HG03442 (cell line): ENCODE results near the gene BRAT1.

ENCODE experiments used
- ATAC-seq: cut with Tn5 transposase; IDR thresholded peaks from one replicate; pipeline ENCODE4 v1.9.1; 2021; ENCODE audit warnings: mild to moderate bottlenecking, moderate library complexity; ENCODE audit not compliant: unreplicated experiment

The BRAT1 gene

DNA sequence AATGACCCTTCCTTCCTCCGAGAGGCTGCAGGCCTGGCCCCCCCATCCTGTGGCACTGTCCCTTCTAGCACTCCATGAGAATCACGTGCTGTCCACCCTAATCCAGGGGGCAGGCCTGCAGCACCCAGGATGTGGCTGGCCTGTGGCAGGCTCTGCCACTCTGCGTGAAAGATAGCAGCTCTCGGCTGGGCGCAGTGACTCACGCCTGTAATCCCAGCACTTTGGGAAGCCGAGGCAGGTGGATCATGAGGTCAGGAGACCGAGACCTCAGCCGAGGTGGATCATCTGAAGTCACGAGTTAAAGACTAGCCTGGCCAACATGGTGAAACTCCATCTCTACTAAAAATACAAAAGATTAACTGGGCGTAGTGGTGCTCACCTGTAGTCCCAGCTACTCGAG is 54.6 kb downstream of the BRAT1 start:
- no peak for ATAC-seq

DNA sequence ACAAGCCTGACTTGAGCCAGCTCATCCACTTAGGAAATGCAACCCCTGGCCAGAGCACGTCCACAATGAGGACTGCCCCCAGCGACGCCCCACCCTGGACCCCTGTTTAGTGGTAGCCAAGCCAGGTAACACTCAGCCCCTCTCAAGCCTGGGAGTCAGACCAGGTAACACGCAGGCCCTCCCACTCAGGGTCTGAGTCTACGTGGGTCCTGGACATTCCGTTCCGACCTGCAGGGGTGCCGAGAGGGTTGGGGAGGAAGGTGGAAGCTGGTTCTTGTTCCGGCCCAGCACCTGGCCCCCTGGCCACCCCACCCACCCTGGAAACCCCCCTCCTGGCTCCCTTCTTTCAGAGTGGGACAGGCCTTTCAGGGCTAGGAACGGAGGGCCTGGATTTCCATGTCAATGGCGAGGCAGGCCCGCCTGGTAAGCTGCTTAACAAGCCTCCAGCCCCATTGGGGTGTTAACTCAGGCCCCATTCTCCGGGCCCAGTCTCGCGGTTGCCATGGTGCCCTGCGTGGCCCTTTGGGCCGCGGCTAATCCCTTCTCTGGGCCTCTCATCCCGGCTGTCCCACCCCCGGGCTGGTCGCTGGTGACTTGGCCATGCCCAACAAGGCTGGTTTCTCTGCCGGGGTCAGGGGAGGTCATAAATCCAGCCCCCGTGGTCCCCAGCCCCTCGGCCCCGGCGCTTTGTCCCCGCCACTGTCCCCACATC is 55.4 kb downstream of the BRAT1 start:
- ATAC-seq = no peak

DNA sequence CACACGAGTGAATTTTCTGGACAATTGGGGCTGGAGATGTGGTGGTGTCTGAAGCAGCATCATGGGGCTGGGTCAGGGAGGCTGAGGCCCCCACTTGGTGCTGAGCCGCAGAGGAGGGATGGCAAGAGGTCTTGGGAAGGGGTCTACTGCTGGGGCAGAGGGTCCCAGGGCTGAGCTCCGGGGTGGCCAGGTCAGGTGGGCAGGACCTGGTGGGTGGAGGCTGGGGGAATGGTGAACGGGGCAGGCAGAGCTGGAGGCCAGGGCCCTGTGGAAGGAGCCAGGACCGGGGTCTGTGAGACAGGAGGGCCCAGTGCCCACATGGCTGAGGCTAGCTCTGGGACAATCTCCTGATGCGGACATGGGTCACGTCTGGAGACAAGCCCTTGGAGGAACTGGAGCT is 56.1 kb downstream of the BRAT1 start:
- no peak for ATAC-seq

GRCh38 chr7:2498708-2499107 is 56.6 kb downstream of the BRAT1 start:
- no peak for ATAC-seq

DNA sequence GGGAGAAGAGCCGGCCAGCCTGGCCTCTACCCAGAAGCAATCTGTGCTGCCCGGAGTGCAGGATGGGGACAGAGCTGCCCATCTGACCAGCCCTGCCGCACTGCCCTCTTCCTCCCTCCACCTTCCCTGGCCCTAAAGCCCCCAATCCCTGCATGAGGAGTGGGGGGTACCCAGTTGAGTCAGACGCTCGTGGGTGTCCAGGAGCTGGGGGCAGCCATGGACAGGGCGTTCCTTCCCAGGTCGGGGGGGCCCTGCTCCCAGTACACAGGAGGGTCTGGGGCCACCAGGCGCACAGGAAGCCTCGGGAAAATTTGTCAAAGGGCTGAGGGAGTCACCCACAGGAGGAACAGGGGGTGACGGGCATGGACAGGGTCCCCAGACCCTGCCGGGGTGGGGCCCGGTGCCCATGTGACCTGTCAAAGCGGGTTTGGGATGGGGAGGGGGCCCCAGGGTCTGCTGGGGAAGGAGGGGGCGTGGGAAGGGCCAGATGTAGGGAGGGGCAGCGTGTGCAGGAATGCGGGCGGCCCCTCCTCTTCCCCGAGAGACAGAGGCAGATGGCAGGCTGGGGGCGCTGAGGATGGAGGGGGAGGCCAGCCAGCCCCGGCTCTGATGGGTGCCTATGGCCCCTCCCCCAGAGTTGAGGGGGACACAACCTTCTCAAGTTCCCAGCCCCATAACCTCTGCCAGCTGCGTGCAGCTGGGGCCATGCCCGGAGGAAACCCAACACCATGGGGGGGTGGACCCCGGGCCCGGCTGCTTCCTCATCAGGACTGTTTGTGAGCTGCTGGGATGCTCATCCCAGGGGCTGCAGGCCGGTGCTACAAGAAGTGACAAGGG is 57.6 kb downstream of the BRAT1 start:
- ATAC-seq = no peak

- no peak for ATAC-seq
These were observed 58.3 kb downstream of the BRAT1 start for GRCh38 chr7:2497065-2497464.

- no peak for ATAC-seq
These were observed 58.9 kb downstream of the BRAT1 start for GRCh38 chr7:2496375-2496774.

DNA sequence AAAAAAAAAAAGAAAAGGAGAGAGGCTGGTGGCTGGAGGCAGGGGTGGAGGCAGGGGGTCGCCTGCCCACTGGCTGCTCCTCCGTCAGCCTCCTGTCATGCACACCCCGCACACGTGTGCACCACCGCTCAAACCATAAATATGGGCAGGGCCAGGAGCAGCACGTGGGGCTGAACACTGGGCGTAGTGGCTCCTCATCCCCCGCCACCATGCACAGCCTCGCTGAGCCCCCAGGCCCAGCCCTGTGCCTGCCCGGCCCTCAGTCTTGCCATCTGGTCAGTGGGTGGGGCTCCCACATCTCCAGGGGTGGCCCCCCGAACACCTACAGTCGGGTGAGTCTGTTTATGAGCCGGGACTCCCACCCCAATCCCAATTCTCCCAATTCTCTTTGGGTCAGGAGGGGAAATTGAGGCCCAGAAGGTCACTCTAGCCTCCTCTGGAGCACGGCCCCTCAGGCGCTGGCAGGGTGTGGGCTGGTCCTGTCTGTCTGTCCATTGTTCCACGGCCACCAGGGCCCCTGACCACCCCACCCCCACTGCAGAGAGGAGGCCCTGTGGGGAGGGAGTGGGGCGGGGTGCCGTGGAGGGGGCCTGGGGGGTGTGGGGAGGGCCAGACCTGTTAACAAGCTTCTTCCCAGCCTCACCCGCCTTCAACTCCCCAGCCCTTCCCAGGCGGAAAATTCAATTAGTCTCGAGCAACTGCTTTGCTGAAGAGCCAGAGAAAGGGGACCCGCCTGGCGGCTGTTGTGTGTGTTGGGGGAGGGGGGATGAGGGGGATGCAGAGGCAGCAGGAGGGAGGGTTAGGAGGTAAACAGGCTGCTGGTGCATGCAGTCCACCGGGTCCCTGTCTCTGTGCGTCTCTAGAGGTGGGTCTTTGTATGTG is 59.7 kb downstream of the BRAT1 start:
- ATAC-seq = no peak

DNA sequence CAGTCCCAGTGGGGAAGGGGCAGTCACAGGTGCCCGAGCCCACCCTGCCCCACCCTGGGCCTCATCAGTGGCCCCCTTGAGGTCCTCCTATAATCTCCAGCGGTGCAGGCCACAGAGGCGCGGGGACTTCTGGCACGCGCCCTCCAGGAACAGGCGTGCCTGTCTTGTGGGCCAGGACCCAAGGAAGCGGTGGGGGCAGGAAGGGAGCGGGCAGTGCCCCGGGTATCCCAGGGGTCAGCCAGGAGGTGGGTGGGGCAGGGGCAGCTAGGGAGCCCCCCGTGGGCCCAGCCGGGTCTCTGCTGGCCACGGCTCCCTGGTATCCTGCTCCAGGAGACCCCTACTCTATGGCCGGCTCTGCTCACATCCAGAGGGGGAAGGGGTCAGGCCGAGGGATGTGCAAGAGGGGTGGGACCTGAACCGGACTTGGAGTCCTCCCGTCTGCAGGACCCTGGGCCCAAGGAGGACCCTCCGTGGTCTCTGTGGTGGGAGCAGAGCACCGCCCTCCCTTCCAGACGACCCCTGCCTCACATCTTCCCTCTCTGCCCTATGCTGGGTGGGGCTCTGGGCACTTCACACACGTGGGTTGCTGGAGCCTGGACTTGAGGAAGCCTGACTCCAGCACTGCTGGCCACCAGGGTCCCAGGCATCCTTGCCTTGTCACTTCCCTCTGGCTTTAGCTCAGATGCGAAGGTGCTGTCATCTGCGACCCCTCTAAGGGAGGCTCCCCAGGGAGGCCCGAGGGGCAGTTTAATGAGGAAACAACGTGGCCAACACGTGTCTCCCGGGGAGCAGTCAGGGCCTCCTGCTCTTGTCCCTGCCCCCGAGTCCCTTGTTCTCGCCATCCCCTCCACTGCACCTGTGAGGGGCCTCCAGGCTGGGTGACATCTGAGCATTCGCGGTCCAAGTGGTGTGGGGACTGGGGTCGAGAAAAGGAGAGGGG is 60.9 kb downstream of the BRAT1 start:
- ATAC-seq = no peak

DNA sequence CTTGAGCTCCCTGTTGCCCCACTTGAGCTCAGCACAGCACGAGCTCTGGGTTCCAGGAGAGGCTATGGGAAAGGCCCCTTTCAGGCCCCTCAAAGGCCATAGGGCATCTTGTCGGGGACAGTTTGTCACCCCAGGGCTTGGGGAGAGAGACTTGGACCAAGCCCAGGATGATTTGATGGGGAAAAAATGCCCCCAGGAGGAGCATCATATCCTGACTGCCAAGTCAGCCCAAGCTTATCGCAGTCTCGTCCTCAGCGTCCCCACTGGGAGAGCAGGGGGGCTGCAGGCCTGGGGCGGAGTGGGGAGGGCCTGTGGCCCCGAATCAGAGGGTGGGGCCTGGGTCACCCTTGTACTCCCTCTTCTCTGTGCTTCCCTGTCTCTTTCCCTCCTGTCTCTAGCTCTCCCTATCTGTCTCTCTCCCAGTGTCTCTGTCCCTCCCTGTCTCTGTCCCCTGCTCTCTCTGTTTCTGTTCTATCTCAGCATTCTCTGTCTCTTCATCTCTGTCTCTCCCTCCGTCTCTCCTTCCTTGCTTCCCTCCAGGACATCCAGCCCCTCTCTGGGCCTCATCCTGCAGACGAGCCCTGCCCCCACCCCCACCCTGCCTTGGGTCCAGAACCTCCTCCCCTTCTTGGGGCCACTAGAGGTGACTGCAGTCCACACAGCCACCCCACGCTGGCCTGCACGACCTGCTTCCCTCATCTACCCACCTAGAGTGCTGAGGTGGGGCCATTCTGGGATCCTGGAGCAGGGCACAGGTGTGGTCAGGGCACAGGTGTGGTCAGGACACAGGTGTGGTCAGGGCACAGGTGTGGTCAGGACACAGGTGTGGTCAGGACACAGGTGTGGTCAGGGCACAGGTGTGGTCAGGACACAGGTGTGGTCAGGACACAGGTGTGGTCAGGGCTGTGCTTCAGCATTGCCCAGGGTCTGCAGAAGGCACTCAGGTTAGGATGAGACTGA is 61.8 kb downstream of the BRAT1 start:
- ATAC-seq = no peak

DNA sequence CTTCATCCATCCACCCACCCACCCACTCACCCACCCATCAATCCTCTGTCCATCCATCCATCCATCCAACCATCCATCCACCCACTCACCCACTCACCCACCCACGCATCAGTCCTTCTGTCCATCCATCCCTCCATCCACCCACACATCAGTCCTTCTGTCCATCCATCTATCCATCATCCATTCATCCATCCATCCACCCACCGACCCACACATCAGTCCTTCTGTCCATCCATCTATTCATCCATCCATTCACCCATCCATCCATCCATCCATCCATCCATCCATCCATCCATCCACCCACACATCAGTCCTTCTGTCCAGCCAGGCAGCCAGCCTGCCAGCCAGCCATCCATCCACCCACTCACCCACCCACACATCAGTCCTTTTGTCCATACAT is 63.3 kb downstream of the BRAT1 start:
- no peak for ATAC-seq

DNA sequence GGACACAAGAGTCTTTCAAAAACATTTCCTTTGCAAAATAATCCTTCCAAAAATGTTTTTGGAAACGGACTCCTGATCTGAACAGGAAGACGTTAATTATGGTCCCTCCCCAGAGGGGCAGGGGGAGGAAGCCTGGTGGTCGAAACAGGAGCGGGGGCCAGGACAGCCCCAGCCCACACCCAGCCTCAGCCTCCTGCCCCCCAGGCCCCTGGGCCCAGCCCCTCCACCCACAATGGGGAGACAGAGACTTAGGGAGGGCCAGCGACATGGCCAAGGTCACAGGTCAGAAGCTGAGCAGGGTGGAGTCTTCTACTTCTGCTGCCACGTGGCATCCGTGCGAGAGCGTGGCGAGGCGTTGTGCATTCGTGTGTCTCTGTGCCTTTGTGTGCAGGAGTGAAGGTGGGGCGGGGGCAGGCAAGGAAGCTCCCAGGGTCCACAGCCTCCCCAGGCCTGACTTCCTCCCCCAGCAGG is 65.1 kb downstream of the BRAT1 start:
- ATAC-seq = no peak

DNA sequence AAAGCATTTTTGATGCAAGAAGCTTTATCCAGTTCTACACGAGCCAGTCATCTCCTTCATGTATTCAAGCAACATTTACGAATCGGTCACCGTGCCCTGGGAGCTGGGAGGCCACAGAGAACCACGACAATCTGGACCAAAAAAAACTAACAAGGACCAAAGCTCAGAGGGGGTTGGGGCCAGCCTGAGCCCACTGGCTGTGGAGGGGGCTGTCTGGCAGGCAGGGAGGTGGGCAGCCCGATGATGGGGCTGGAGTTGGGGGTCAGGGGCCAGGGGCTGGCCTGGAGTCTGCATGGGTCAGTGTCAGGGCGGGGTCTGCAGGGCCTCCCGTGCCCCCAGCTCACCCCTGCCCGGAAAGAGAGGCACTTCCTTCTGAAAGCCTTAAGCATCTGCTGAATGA is 66.6 kb downstream of the BRAT1 start:
- no peak for ATAC-seq

DNA sequence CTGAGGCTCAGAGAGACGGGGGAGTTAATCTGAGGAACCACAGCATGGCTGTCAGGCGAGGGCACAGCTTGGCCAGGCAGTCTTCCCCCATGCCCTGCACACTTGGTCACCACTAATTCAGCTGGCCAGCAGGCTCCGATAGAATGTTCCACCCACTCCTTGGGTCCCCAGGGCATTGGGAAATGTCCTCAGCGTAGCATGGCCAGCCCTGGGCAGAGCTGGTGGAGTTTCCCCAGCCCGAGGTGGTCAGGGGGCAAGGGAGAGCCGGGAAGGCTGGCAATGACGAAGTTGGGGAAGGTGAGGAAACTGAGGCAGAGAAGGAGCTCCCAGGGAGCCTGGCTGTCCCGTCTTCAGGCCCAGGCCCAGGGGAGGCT is 67.1 kb downstream of the BRAT1 start:
- ATAC-seq = no peak
